IMR-90 (cell line): Measurements from ENCODE around the gene IKBKE. TPM values are rescaled to one million over a fixed set of nuclear protein-coding genes. Genes with fewer than 3 reads are reported as not detected.

Source experiments
- ATAC-seq: fragments of 200-7000 bp; cut with Tn5 transposase; 2 replicates; pipeline ENCODE4 v1.9.1; 2020; ENCODE audit warnings: low read depth, mild to moderate bottlenecking, moderate library complexity
- BruUV-seq: library from RNA; stranded (reverse); fragments of 400-500 nt; replicated peaks from 2 replicates; lab custom pipeline; 2021; lab: Mats Ljungman, UMichigan
- CTCF ChIA-PET: fragments of 300-600 bp; formaldehyde crosslinking; extraction: SDS; loops from one replicate; lab custom pipeline; 2021; ENCODE audit warnings: antibody characterized with exemption; lab: Yijun Ruan, JAX
- POLR2A ChIA-PET: fragments of 300-600 bp; sonication (Branson Sonifier 250); formaldehyde crosslinking; loops from one replicate; lab custom pipeline; 2022; ENCODE audit warnings: antibody characterized with exemption; ENCODE audit not compliant: unreplicated experiment; lab: Charles Lee
- DNase-seq: peaks from one replicate; pipeline ENCODE4 v3.0.0; 2013
- H2AFZ ChIP-seq: replicated peaks from 2 replicates; pipeline ENCODE3; 2013; ENCODE audit warnings: low read length, mild to moderate bottlenecking; ENCODE audit not compliant: poor library complexity
- H2AK5ac ChIP-seq: 2 replicates; pipeline ENCODE4 v1.6.1; 2013; ENCODE audit warnings: low read depth, low read length, inconsistent platforms
- H2AK9ac ChIP-seq: replicated peaks from 2 replicates; pipeline ENCODE3; 2013; ENCODE audit warnings: mild to moderate bottlenecking, low read depth, low read length, moderate library complexity; ENCODE audit not compliant: poor library complexity
- H2BK120ac ChIP-seq: 2 replicates; pipeline ENCODE4 v1.6.1; 2013; ENCODE audit warnings: low read depth, low read length, inconsistent platforms
- H2BK15ac ChIP-seq: 3 replicates; pipeline ENCODE4 v1.6.1; 2013; ENCODE audit warnings: low read depth, low read length, inconsistent platforms
- H2BK20ac ChIP-seq: 2 replicates; pipeline ENCODE4 v1.6.1; 2013; ENCODE audit warnings: low read depth, mild to moderate bottlenecking, inconsistent platforms, low read length, moderate library complexity
- H2BK5ac ChIP-seq: 2 replicates; pipeline ENCODE4 v1.6.1; 2013; ENCODE audit warnings: mild to moderate bottlenecking, low read depth, low read length, inconsistent platforms; ENCODE audit not compliant: poor library complexity, severe bottlenecking
- H3K14ac ChIP-seq: replicated peaks from 2 replicates; pipeline ENCODE4 v1.6.1; 2013; ENCODE audit warnings: low read depth, low read length, inconsistent platforms
- H3K18ac ChIP-seq: 2 replicates; pipeline ENCODE4 v1.6.1; 2013; ENCODE audit warnings: low read depth, low read length, control low read depth
- H3K23ac ChIP-seq: 2 replicates; pipeline ENCODE4 v1.6.1; 2013; ENCODE audit warnings: low read depth, low read length, inconsistent platforms
- H3K27ac ChIP-seq: 2 replicates; pipeline ENCODE4 v1.5.1; 2013; ENCODE audit warnings: mild to moderate bottlenecking, control low read depth, low read length; ENCODE audit not compliant: insufficient read depth
- H3K27me3 ChIP-seq: 2 replicates; pipeline ENCODE4 v1.6.1; 2013; ENCODE audit warnings: low read length; ENCODE audit not compliant: control insufficient read depth, insufficient read depth
- H3K36me3 ChIP-seq: 2 replicates; pipeline ENCODE4 v1.6.1; 2013; ENCODE audit warnings: low read length, mixed read lengths; ENCODE audit not compliant: control insufficient read depth, insufficient read depth
- H3K4ac ChIP-seq: 2 replicates; pipeline ENCODE4 v1.6.1; 2013; ENCODE audit warnings: low read depth, low read length, inconsistent platforms
- H3K4me1 ChIP-seq: 2 replicates; pipeline ENCODE4 v1.6.1; 2013; ENCODE audit warnings: low read length, mixed read lengths; ENCODE audit not compliant: control insufficient read depth, insufficient read depth
- H3K4me2 ChIP-seq: 2 replicates; pipeline ENCODE4 v1.6.1; 2013; ENCODE audit warnings: low read depth, mild to moderate bottlenecking, control low read depth, low read length, moderate library complexity
- H3K4me3 ChIP-seq: 2 replicates; pipeline ENCODE4 v1.5.1; 2013; ENCODE audit warnings: low read depth, mild to moderate bottlenecking, control low read depth, low read length, moderate library complexity; ENCODE audit not compliant: insufficient read depth
- H3K56ac ChIP-seq: 2 replicates; pipeline ENCODE4 v1.6.1; 2013; ENCODE audit warnings: low read length, inconsistent platforms; ENCODE audit not compliant: insufficient read depth; ENCODE audit errors: extremely low read depth
- H3K79me1 ChIP-seq, 2 experiments: 2 replicates each; pipeline ENCODE4 v1.6.1; 2013; ENCODE audit warnings: low read length in 2 of 2, inconsistent platforms in 1 of 2, low read depth in 1 of 2
- H3K9ac ChIP-seq: 2 replicates; pipeline ENCODE4 v1.6.1; 2013; ENCODE audit warnings: low read depth, low read length, control low read depth
- H3K9me1 ChIP-seq: 2 replicates; pipeline ENCODE4 v1.6.1; 2013; ENCODE audit warnings: low read length, inconsistent platforms; ENCODE audit not compliant: insufficient read depth
- H3K9me3 ChIP-seq: 2 replicates; pipeline ENCODE4 v1.6.1; 2013; ENCODE audit warnings: low read length; ENCODE audit not compliant: control insufficient read depth, insufficient read depth
- H4K20me1 ChIP-seq: 2 replicates; pipeline ENCODE4 v1.6.1; 2013; ENCODE audit warnings: low read length, inconsistent platforms; ENCODE audit not compliant: insufficient read depth
- H4K5ac ChIP-seq: 2 replicates; pipeline ENCODE4 v1.6.1; 2013; ENCODE audit warnings: mild to moderate bottlenecking, low read depth, low read length, control low read depth
- H4K8ac ChIP-seq, 2 experiments: 2 replicates each; pipeline ENCODE4 v1.6.1; 2013; ENCODE audit warnings: low read depth in 2 of 2, low read length in 2 of 2, control low read depth in 1 of 2, inconsistent platforms in 1 of 2
- H4K91ac ChIP-seq: 2 replicates; pipeline ENCODE4 v1.6.1; 2013; ENCODE audit warnings: low read depth, low read length, inconsistent platforms; ENCODE audit not compliant: insufficient read depth
- CEBPB ChIP-seq: IDR thresholded peaks from 2 replicates; pipeline ENCODE4 v1.6.1; 2012; ENCODE audit warnings: low read depth, low read length, improper control_type of control experiment
- CTCF ChIP-seq: conservative IDR thresholded peaks from 2 replicates; pipeline ENCODE4 v1.5.1; 2012; ENCODE audit warnings: mild to moderate bottlenecking, low read depth, low read length, improper control_type of control experiment
- MAFK ChIP-seq: IDR thresholded peaks from 2 replicates; pipeline ENCODE4 v1.6.1; 2012; ENCODE audit warnings: low read depth, low read length, improper control_type of control experiment
- MAZ ChIP-seq: IDR thresholded peaks from 2 replicates; pipeline ENCODE4 v1.6.1; 2012; ENCODE audit warnings: low read depth, mild to moderate bottlenecking, low read length, improper control_type of control experiment, moderate library complexity, borderline replicate concordance
- NFE2L2 ChIP-seq: fragments of 150-350 bp; IDR thresholded peaks from 2 replicates; pipeline ENCODE4 v1.6.1; 2016; ENCODE audit warnings: low read depth, mild to moderate bottlenecking, low read length
- POLR2A ChIP-seq: IDR thresholded peaks from 2 replicates; pipeline ENCODE4 v1.6.1; 2012; ENCODE audit warnings: mild to moderate bottlenecking, low read depth, low read length
- RCOR1 ChIP-seq: IDR thresholded peaks from 2 replicates; pipeline ENCODE4 v1.6.1; 2012; ENCODE audit warnings: mild to moderate bottlenecking, low read length, improper control_type of control experiment; ENCODE audit not compliant: insufficient replicate concordance
- RFX5 ChIP-seq: IDR thresholded peaks from 2 replicates; pipeline ENCODE4 v1.8.0; 2012; ENCODE audit warnings: low read depth, mild to moderate bottlenecking, low read length, moderate library complexity
- SMC3 ChIP-seq: fragments of 150-350 bp; IDR thresholded peaks from 2 replicates; pipeline ENCODE4 v1.6.1; 2016; ENCODE audit warnings: low read depth, mild to moderate bottlenecking, antibody characterized with exemption, low read length, moderate library complexity
- USF2 ChIP-seq: fragments of 150-350 bp; IDR thresholded peaks from 2 replicates; pipeline ENCODE4 v1.6.1; 2017; ENCODE audit warnings: mild to moderate bottlenecking, antibody characterized with exemption, low read length, low read depth
- WGBS, 2 experiments: methylation state at CpG; one replicate each; pipeline versions ENCODE4 v1.1.5 to v1.1.7; 2013; ENCODE audit warnings: missing lambda C conversion rate in 2 of 2; ENCODE audit not compliant: insufficient read length in 1 of 2; ENCODE audit errors: extremely low coverage in 2 of 2; 5-methylcytosine and 5-hydroxymethylcytosine counted together
- dilution Hi-C: fragments of 300-500 bp; cut with HindIII; formaldehyde crosslinking; loops from one replicate; pipeline ENCODE4 v1.14.3; 2018; ENCODE audit warnings: low sequenced_read_pairs; ENCODE audit not compliant: unreplicated experiment
- in situ Hi-C: fragments of 300-500 bp; cut with MboI; formaldehyde crosslinking; loops from 3 replicates; pipeline ENCODE4 v1.14.3; 2019; ENCODE audit warnings: low sequenced_read_pairs, inconsistent platforms, mixed read lengths
- intact Hi-C: fragments of 100-400 bp; cut with micrococcal nuclease; formaldehyde crosslinking; loops from 2 replicates; pipeline ENCODE4 v1.10.0; 2022
- polyA plus RNA-seq, 3 experiments: library from polyadenylated mRNA; depleted of rRNA; stranded (reverse); fragments of >200 nt; gene quantifications; 2 replicates each; pipeline ENCODE4 v1.2.3, GENCODE V29; 2012; ENCODE audit warnings: low replicate concordance in 1 of 3
- total RNA-seq: library from RNA; depleted of rRNA; stranded (reverse); fragments of >200 nt; gene quantifications from 2 replicates; pipeline ENCODE4 v1.2.3, GENCODE V29; 2012

IKBKE gene
- total and polyA plus RNA-seq, 2 of the 4 experiments (the other 2 are of a cell fraction): 20.3 to 24.0 TPM

- Histone ChIP-seq H2AK9ac (no peak overlapping the region), H3K9ac (no peak overlapping the region), H3K9me1 (peaks cover 10% of the 10 kb centered on the region; the same call in 1 of the 2 replicates), H2AFZ (no peak overlapping the region), H4K5ac (no peak overlapping the region), H3K23ac (no peak overlapping the region), H2BK120ac (no peak overlapping the region), H3K4me3 (no peak overlapping the region), H2BK15ac (no peak overlapping the region), H2BK5ac (no peak overlapping the region), H3K27me3 (peaks cover under 1% of the 10 kb centered on the region; the same call in 1 of the 2 replicates), H4K91ac (no peak overlapping the region), H3K36me3 (no peaks in the 10 kb centered on the region), H3K56ac (no peak overlapping the region), H3K4me1 (peaks cover 15% of the 10 kb centered on the region), H2AK5ac (no peak overlapping the region), H3K14ac (no peak overlapping the region), H2BK20ac (peak overlapping the region; percentile 42; the same call in 1 of the 2 replicates), H3K79me1 (peaks cover 0 to 7% of the 10 kb centered on the region in 2 experiments; a peak in 1 of 4 replicates), H3K27ac (no peak overlapping the region), H3K9me3 (no peaks in the 10 kb centered on the region), H4K8ac (no peak overlapping the region), H3K4ac (no peak overlapping the region), H3K4me2 (no peak overlapping the region), H3K18ac (no peak overlapping the region), H4K20me1 (no peaks in the 10 kb centered on the region)
- no peak for ATAC-seq
- dilution Hi-C loops (no loop called here), in situ Hi-C loops (no loop called here), intact Hi-C loops (no loop called here)
- TF ChIP-seq CTCF: no peak
- TF ChIP-seq MAFK: no peak
- no peak for TF ChIP-seq CEBPB
- TF ChIP-seq NFE2L2: no peak
- TF ChIP-seq RCOR1: no peak
- no peak for TF ChIP-seq SMC3
- TF ChIP-seq USF2: no peak
- no peak for TF ChIP-seq MAZ
- TF ChIP-seq RFX5: no peak
- no peak for TF ChIP-seq POLR2A
- ChIA-PET POLR2A (no interaction called here), CTCF (interaction anchor here (1.1 kb wide), 1 partner anchor 13 kb away, joined by 3 read pairs; no protein-coding TSS in a partner anchor)
- WGBS, 2 experiments: 79% methylated on average over 3 of the region's 5 CpGs; no CpG with 5 or more reads in 1 of the 2 experiments
- DNase-seq: no peak
- BruUV-seq: no TSS peak
Measured at GRCh38 chr1:206514813-206515387, 44.6 kb downstream of the IKBKE start.
